Esophagus squamous epithelium (tissue), 5 donors: Measurements from ENCODE around the gene CST3. TPM values are rescaled to one million over a fixed set of nuclear protein-coding genes. Genes with fewer than 3 reads are reported as not detected.
A peak's percentile ranks its signal among the peaks of the same experiment; 100 is the strongest.
"Not testable (repeated sequence)": the region's sequence is repeated elsewhere in the genome, so short reads cannot be mapped to it uniquely, and the experiment has no call there.

Experiments
- DNase-seq: peaks from one replicate; lab custom pipeline; 2025; lab: John Stamatoyannopoulos, UW
- H3K27ac ChIP-seq, 4 donors: fragments of 200-600 bp; sonication (generic); one replicate each; pipeline ENCODE4 v1.5.1; 2016 to 2019; ENCODE audit warnings: mild to moderate bottlenecking in 1 of 4
- H3K27me3 ChIP-seq, 4 donors: fragments of 200-600 bp; sonication (generic); 1 replicate in 3 of 4; 2 replicates in 1 of 4; pipeline versions ENCODE4 v1.5.1 to v1.6.0; 2017 to 2021; ENCODE audit warnings: antibody characterized with exemption in 1 of 4
- H3K36me3 ChIP-seq, 3 donors: fragments of 200-600 bp; sonication (generic); one replicate each; pipeline ENCODE4 v1.5.1; 2016 to 2019
- H3K4me1 ChIP-seq, 3 donors: fragments of 200-600 bp; sonication (generic); one replicate each; pipeline ENCODE4 v1.5.1; 2017 to 2019
- H3K4me3 ChIP-seq, 4 donors: fragments of 200-600 bp; sonication (generic); 1 replicate in 3 of 4; 2 replicates in 1 of 4; pipeline ENCODE4 v1.5.1; 2016 to 2019; ENCODE audit warnings: mild to moderate bottlenecking in 2 of 4, moderate library complexity in 1 of 4
- H3K9me3 ChIP-seq, 3 donors: fragments of 200-600 bp; sonication (generic); one replicate each; pipeline ENCODE4 v1.5.1; 2016 to 2019
- CTCF ChIP-seq, 6 experiments: fragments of 450-650 bp in 4 of 6; fragments of 200-600 bp in 2 of 6; sonication (generic) in 2 of 6; IDR thresholded peaks; one replicate each; pipeline ENCODE4 v1.5.1; 2016 to 2019; ENCODE audit warnings: antibody characterized with exemption in 6 of 6, mild to moderate bottlenecking in 4 of 6, moderate library complexity in 4 of 6
- POLR2A ChIP-seq, 4 donors: fragments of 450-650 bp; IDR thresholded peaks; one replicate each; pipeline ENCODE4 v1.6.1; 2017; ENCODE audit warnings: antibody characterized with exemption in 4 of 4, mild to moderate bottlenecking in 4 of 4, moderate library complexity in 3 of 4
- WGBS, 2 donors: methylation state at CpG; one replicate each; pipeline ENCODE4 v1.1.5; 2018; 5-methylcytosine and 5-hydroxymethylcytosine counted together
- intact Hi-C: fragments of 100-400 bp; cut with DNase I; formaldehyde crosslinking; loops from one replicate; pipeline ENCODE4 v1.15.0; 2022
- total RNA-seq, 4 donors: library from RNA; depleted of rRNA; stranded (reverse); fragments of >200 nt; gene quantifications; one replicate each; pipeline ENCODE4 v1.1.0, GENCODE V29; 2016
- donor health status: DM: yes; HTN: yes; CAD: no.

CST3 gene
- total RNA-seq, 4 donors from 2014 or later: 323 to 899 (median 600) TPM

GRCh38 chr20:23640018-23640601 lies 2.4 kb upstream of the CST3 start:
- intact Hi-C loops: no loop called here
- no peak for DNase-seq
- no peaks in the 10 kb centered on the region for H3K27me3 ChIP-seq
- peak overlapping the region in 3 of 4 donors; percentile 14 to 24 (median 22) for H3K27ac ChIP-seq
- 57 to 73% methylated on average over 3 to 6 of the region's 8 CpGs for WGBS, 2 donors
- peaks cover 0 to 2% (median 0%) of the 10 kb centered on the region in 3 donors for H3K36me3 ChIP-seq
- no peak overlapping the region for H3K4me3 ChIP-seq
- H3K9me3 ChIP-seq: no peaks in the 10 kb centered on the region
- H3K4me1 ChIP-seq: peaks cover 23 to 63% (median 32%) of the 10 kb centered on the region in 3 donors
- TF ChIP-seq POLR2A (IDR thresholded peaks at IDR 0.05) (no peak), CTCF (IDR thresholded peaks at IDR 0.05) (no peak)

DNA sequence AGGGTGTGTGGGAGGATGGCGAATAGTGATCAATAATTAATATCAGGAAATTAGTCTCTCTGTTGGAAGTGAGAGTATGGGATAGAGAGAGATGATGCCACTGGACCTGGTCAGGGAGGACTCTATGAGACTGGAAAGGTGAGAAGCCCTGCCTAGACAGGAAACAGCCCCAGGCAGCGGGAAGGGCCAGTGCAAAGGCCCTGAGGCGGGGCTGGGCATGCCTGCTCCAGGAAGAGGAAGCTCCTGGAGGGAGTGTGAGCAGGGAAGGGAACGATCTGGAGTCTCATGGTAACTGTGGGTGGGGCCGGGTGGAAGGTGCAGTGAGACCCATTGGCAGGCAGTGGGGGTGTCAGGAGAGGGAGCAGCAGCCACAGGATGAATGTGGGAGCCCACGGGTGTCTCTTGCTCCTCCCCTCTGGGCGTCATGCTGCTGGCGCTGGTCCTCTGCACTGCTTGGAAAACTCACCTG lies 1.8 kb upstream of the CST3 start:
- intact Hi-C loops: no loop called here
- Histone ChIP-seq H3K4me3 (no peak overlapping the region), H3K27ac (peak overlapping the region; percentile 14 to 92 (median 23)), H3K27me3 (no peaks in the 10 kb centered on the region), H3K4me1 (peaks cover 29 to 69% (median 38%) of the 10 kb centered on the region in 3 donors), H3K9me3 (no peaks in the 10 kb centered on the region), H3K36me3 (peaks cover 0 to 7% (median under 1%) of the 10 kb centered on the region in 3 donors)
- 44 to 50% methylated on average over 7 to 8 of the region's 8 CpGs for WGBS, 2 donors
- no peak for DNase-seq
- no peak for TF ChIP-seq CTCF (IDR thresholded peaks at IDR 0.05)
- TF ChIP-seq POLR2A (IDR thresholded peaks at IDR 0.05): no peak

- H3K9me3 ChIP-seq: no peaks in the 10 kb centered on the region
- peaks cover 31 to 79% (median 44%) of the 10 kb centered on the region in 3 donors for H3K4me1 ChIP-seq
- no peak overlapping the region for H3K4me3 ChIP-seq
- WGBS, 2 donors: 69 to 70% methylated on average over 4 to 9 of the region's 9 CpGs
- H3K27me3 ChIP-seq: no peaks in the 10 kb centered on the region
- peak overlapping the region in 3 of 4 donors; percentile 92 to 99 (median 98) for H3K27ac ChIP-seq
- peaks cover 3 to 20% (median 6%) of the 10 kb centered on the region in 3 donors for H3K36me3 ChIP-seq
- no peak for DNase-seq
- no peak for TF ChIP-seq POLR2A (IDR thresholded peaks at IDR 0.05)
- TF ChIP-seq CTCF (IDR thresholded peaks at IDR 0.05): no peak
- intact Hi-C loops: no loop called here
Measured at GRCh38 chr20:23638309-23638708, 554 bp upstream of the CST3 start.

DNA sequence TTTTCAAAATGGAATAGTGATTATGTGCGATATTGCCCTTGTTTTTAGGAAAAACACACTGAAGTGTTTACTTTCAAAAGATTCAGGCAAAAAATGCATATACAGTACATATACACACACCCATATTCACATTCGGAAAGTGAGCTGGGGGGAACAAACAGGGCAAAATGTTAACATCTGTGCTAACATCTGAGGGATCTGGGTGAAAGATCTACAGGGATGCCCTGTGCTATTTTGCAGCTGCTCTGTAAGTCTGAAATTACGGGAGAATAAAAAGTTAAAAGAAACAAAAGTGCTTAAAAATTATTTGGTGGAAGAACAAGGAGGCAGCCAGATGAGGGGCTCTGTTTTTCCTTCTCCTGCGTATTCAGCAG lies 860 bp downstream of the CST3 start:
- intact Hi-C loops: no loop called here
- 17 to 18% methylated on average over 4 of the region's 4 CpGs for WGBS, 2 donors
- no peaks in the 10 kb centered on the region for H3K9me3 ChIP-seq
- H3K4me1 ChIP-seq: peaks cover 22 to 76% (median 34%) of the 10 kb centered on the region in 3 donors
- peak overlapping the region; percentile 92 to 99 (median 95) for H3K27ac ChIP-seq
- no peak for TF ChIP-seq CTCF (IDR thresholded peaks at IDR 0.05)
- no peak for TF ChIP-seq POLR2A (IDR thresholded peaks at IDR 0.05)
- H3K27me3 ChIP-seq: no peaks in the 10 kb centered on the region
- peak overlapping the region; percentile 75 to 95 (median 89) for H3K4me3 ChIP-seq
- DNase-seq: no peak
- peaks cover 5 to 34% (median 14%) of the 10 kb centered on the region in 3 donors for H3K36me3 ChIP-seq

- intact Hi-C loops: no loop called here
- Histone ChIP-seq H3K27ac (peak overlapping the region; percentile 92 to 99 (median 95)), H3K4me3 (peak overlapping the region; percentile 75 to 95 (median 89)), H3K9me3 (no peaks in the 10 kb centered on the region), H3K27me3 (no peaks in the 10 kb centered on the region), H3K36me3 (peaks cover 5 to 39% (median 14%) of the 10 kb centered on the region in 3 donors), H3K4me1 (peaks cover 21 to 72% (median 31%) of the 10 kb centered on the region in 3 donors)
- 42 to 52% methylated on average over 7 to 14 of the region's 19 CpGs for WGBS, 2 donors
- TF ChIP-seq POLR2A (IDR thresholded peaks at IDR 0.05) (no peak), CTCF (IDR thresholded peaks at IDR 0.05) (no peak)
- DNase-seq: no peak
Measured at GRCh38 chr20:23636182-23636907, 1.4 kb downstream of the CST3 start.

DNA sequence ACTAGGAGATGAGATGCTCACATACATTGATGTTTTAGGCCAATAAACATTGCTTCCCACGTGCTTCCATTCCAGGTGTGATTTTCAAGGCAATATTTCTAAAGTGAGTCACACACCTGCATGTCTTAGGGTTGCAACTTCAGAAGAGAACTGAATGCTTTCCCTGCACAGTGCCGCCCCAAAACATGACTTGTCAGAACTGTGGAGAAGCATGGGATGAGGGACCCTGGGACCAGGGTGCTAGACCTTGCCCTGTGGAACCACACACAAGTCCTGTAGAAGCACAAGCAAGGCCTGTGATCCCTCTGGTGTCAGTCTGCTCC lies 2.0 kb downstream of the CST3 start:
- DNase-seq, H3K9me3 ChIP-seq, intact Hi-C loops, H3K27me3 ChIP-seq: not testable (repeated sequence)
- H3K4me1 ChIP-seq: peaks cover 21 to 72% (median 31%) of the 10 kb centered on the region in 3 donors
- H3K4me3 ChIP-seq: peak overlapping the region in 3 of 4 donors; percentile 84 to 95 (median 94)
- peaks cover 5 to 42% (median 14%) of the 10 kb centered on the region in 3 donors for H3K36me3 ChIP-seq
- WGBS, 2 donors: 14 to 29% methylated on average over 1 of the region's 2 CpGs
- H3K27ac ChIP-seq: peak overlapping the region; percentile 92 to 99 (median 95)
